Hippocampal formation (tissue), 2 donors: Measurements from ENCODE around the gene ACSL4.
"Not testable (repeated sequence)": the region's sequence is repeated elsewhere in the genome, so short reads cannot be mapped to it uniquely, and the experiment has no call there.

Experiments
- DNase-seq, 2 donors: peaks; one replicate each; lab custom pipeline; 2025; lab: John Stamatoyannopoulos, UW

ACSL4 gene

GRCh38 chrX:109732807-109733612, at the start of gene ACSL4:
ACSL4 (minus strand) TSS chrX:109733257; CDS start chrX:109683363, 49,894 bp downstream.
- peak; percentile 74 for DNase-seq

- no peak for DNase-seq
Measured at GRCh38 chrX:109777749-109778148, 44.7 kb upstream of the ACSL4 start.

- no peak for DNase-seq
Measured at GRCh38 chrX:109776986-109777385, 43.9 kb upstream of the ACSL4 start.

GRCh38 chrX:109776432-109776831, 43.4 kb upstream of the ACSL4 start:
- DNase-seq, result no peak

- no peak for DNase-seq
Measured at GRCh38 chrX:109775386-109775785, 42.3 kb upstream of the ACSL4 start.

GRCh38 chrX:109774706-109775105, 41.6 kb upstream of the ACSL4 start:
- no peak for DNase-seq

- DNase-seq, result no peak
Measured at GRCh38 chrX:109774136-109774535, 41.1 kb upstream of the ACSL4 start.

GRCh38 chrX:109773374-109773773, 40.3 kb upstream of the ACSL4 start:
- DNase-seq, result no peak

- no peak for DNase-seq
Measured at GRCh38 chrX:109770780-109771179, 37.7 kb upstream of the ACSL4 start.

- no peak for DNase-seq
Measured at GRCh38 chrX:109760922-109761250, 27.8 kb upstream of the ACSL4 start.

GRCh38 chrX:109760209-109760921, 27.3 kb upstream of the ACSL4 start:
- DNase-seq, result no peak

- no peak for DNase-seq
Measured at GRCh38 chrX:109753256-109753655, 20.2 kb upstream of the ACSL4 start.

- no peak for DNase-seq
Measured at GRCh38 chrX:109751698-109752097, 18.6 kb upstream of the ACSL4 start.

GRCh38 chrX:109749207-109749606, 16.1 kb upstream of the ACSL4 start:
- DNase-seq, result no peak

GRCh38 chrX:109747681-109748080, 14.6 kb upstream of the ACSL4 start:
- no peak for DNase-seq

GRCh38 chrX:109742722-109743121, 9.7 kb upstream of the ACSL4 start:
- DNase-seq, result no peak

- DNase-seq, result not testable (repeated sequence)
Measured at GRCh38 chrX:109740896-109741295, 7.8 kb upstream of the ACSL4 start.

- DNase-seq, result no peak
Measured at GRCh38 chrX:109740433-109740809, 7.4 kb upstream of the ACSL4 start.

GRCh38 chrX:109739625-109740432, 6.8 kb upstream of the ACSL4 start:
- no peak for DNase-seq

GRCh38 chrX:109735202-109735744, 2.2 kb upstream of the ACSL4 start:
- DNase-seq, result no peak

- DNase-seq, result no peak
Measured at GRCh38 chrX:109733613-109734083, 591 bp upstream of the ACSL4 start.
